Renal cortical epithelial cell (primary cell): Measurements from ENCODE around the gene KSR2. TPM values are rescaled to one million over a fixed set of nuclear protein-coding genes. Genes with fewer than 3 reads are reported as not detected.

Source experiments
- DNase-seq: peaks from one replicate; pipeline ENCODE4 v3.0.0-alpha.2; 2011; ENCODE audit warnings: low read depth
- total RNA-seq: library from RNA; depleted of rRNA; stranded (reverse); fragments of >200 nt; gene quantifications from 2 replicates; pipeline ENCODE4 v1.2.3, GENCODE V29; 2014

Gene KSR2
- total RNA-seq, 1 donor from 2014 or later: 0.65 TPM

- no peak for DNase-seq
These were observed 520 bp downstream of the KSR2 start for GRCh38 chr12:117968151-117968789.

GRCh38 chr12:117967512-117967911 lies 1.3 kb downstream of the KSR2 start:
- DNase-seq: no peak

GRCh38 chr12:117967043-117967442 lies 1.7 kb downstream of the KSR2 start:
- DNase-seq: no peak

- no peak for DNase-seq
These were observed 2.3 kb downstream of the KSR2 start for GRCh38 chr12:117966511-117966910.

GRCh38 chr12:117963836-117964235 lies 5.0 kb downstream of the KSR2 start:
- DNase-seq: no peak

- no peak for DNase-seq
These were observed 31.9 kb downstream of the KSR2 start for GRCh38 chr12:117936722-117937484.

GRCh38 chr12:117933545-117933944 lies 35.2 kb downstream of the KSR2 start:
- DNase-seq: no peak

GRCh38 chr12:117926391-117926899 lies 42.3 kb downstream of the KSR2 start:
- DNase-seq: no peak

- DNase-seq: no peak
These were observed 46.6 kb downstream of the KSR2 start for GRCh38 chr12:117921929-117922777.

GRCh38 chr12:117919479-117919878 lies 49.3 kb downstream of the KSR2 start:
- peak; percentile 18 for DNase-seq

GRCh38 chr12:117914686-117915085 lies 54.1 kb downstream of the KSR2 start:
- no peak for DNase-seq

GRCh38 chr12:117912756-117913155 lies 56.0 kb downstream of the KSR2 start:
- DNase-seq: no peak

- no peak for DNase-seq
These were observed 60.4 kb downstream of the KSR2 start for GRCh38 chr12:117908411-117908810.

GRCh38 chr12:117907108-117907689 lies 61.6 kb downstream of the KSR2 start:
- no peak for DNase-seq

- DNase-seq: no peak
These were observed 64.7 kb downstream of the KSR2 start for GRCh38 chr12:117904051-117904450.

- no peak for DNase-seq
These were observed 65.5 kb downstream of the KSR2 start for GRCh38 chr12:117903110-117903840.

- DNase-seq: no peak
These were observed 67.2 kb downstream of the KSR2 start for GRCh38 chr12:117901631-117902030.

GRCh38 chr12:117900561-117900960 lies 68.2 kb downstream of the KSR2 start:
- no peak for DNase-seq

- no peak for DNase-seq
These were observed 71.2 kb downstream of the KSR2 start for GRCh38 chr12:117897372-117898161.

GRCh38 chr12:117896009-117896408 lies 72.8 kb downstream of the KSR2 start:
- DNase-seq: no peak
